Astrocyte of the hippocampus (primary cell): Measurements from ENCODE around the gene SWAP70.
"Not testable (repeated sequence)": the region's sequence is repeated elsewhere in the genome, so short reads cannot be mapped to it uniquely, and the experiment has no call there.

Experiments
- DNase-seq: peaks from one replicate; pipeline ENCODE4 v3.0.0; 2011; ENCODE audit warnings: low read depth, low spot score

The SWAP70 gene

GRCh38 chr11:9663699-9664275 is at the start of gene SWAP70:
TSS of gene SWAP70 (plus strand) at chr11:9664077. CDS start at chr11:9664180, 103 bp downstream.
- peak; percentile 93 for DNase-seq

GRCh38 chr11:9615031-9615451 is 48.8 kb upstream of the SWAP70 start:
- DNase-seq: peak; percentile 28

- DNase-seq: no peak
Measured at GRCh38 chr11:9616042-9616675, 47.7 kb upstream of the SWAP70 start.

- DNase-seq: no peak
Measured at GRCh38 chr11:9616858-9617257, 47.0 kb upstream of the SWAP70 start.

GRCh38 chr11:9617940-9618339 is 45.9 kb upstream of the SWAP70 start:
- peak; percentile 43 for DNase-seq

GRCh38 chr11:9619004-9619403 is 44.9 kb upstream of the SWAP70 start:
- DNase-seq: no peak

- no peak for DNase-seq
Measured at GRCh38 chr11:9619971-9620370, 43.9 kb upstream of the SWAP70 start.

- DNase-seq: not testable (repeated sequence)
Measured at GRCh38 chr11:9622353-9622752, 41.5 kb upstream of the SWAP70 start.

GRCh38 chr11:9623053-9623452 is 40.8 kb upstream of the SWAP70 start:
- DNase-seq: not testable (repeated sequence)

GRCh38 chr11:9624448-9624847 is 39.4 kb upstream of the SWAP70 start:
- no peak for DNase-seq

GRCh38 chr11:9625162-9625561 is 38.7 kb upstream of the SWAP70 start:
- peak; percentile 43 for DNase-seq

GRCh38 chr11:9625728-9626127 is 38.1 kb upstream of the SWAP70 start:
- DNase-seq: no peak

- no peak for DNase-seq
Measured at GRCh38 chr11:9626496-9627394, 37.1 kb upstream of the SWAP70 start.

- DNase-seq: no peak
Measured at GRCh38 chr11:9629064-9629463, 34.8 kb upstream of the SWAP70 start.

- no peak for DNase-seq
Measured at GRCh38 chr11:9633679-9634078, 30.2 kb upstream of the SWAP70 start.

GRCh38 chr11:9636691-9637090 is 27.2 kb upstream of the SWAP70 start:
- DNase-seq: no peak

GRCh38 chr11:9639099-9639498 is 24.8 kb upstream of the SWAP70 start:
- no peak for DNase-seq

- DNase-seq: no peak
Measured at GRCh38 chr11:9639985-9640384, 23.9 kb upstream of the SWAP70 start.

- DNase-seq: no peak
Measured at GRCh38 chr11:9642894-9643293, 21.0 kb upstream of the SWAP70 start.

GRCh38 chr11:9643751-9644150 is 20.1 kb upstream of the SWAP70 start:
- DNase-seq: no peak

- DNase-seq: no peak
Measured at GRCh38 chr11:9645881-9646280, 18.0 kb upstream of the SWAP70 start.

GRCh38 chr11:9646324-9646723 is 17.6 kb upstream of the SWAP70 start:
- no peak for DNase-seq

- DNase-seq: no peak
Measured at GRCh38 chr11:9651481-9651880, 12.4 kb upstream of the SWAP70 start.
